ENCODE data around the gene RAB3B.

RAB3B gene

GRCh38 chr1:51955797-51956527, 34.5 kb downstream of the RAB3B start:
- Mint-ChIP-seq H3K27me3 (peaks cover 3% of the 10 kb centered on the region), H3K36me3 (no peaks in the 10 kb centered on the region), H3K4me1 (ENCODE audit: low read depth) (no peaks in the 10 kb centered on the region), H3K9me3 (ENCODE audit: low read depth) (no peaks in the 10 kb centered on the region), H3K4me3 (no peak overlapping the region), H3K27ac (no peak overlapping the region)

- no peaks in the 10 kb centered on the region for H3K36me3 Mint-ChIP-seq
- H3K4me3 Mint-ChIP-seq: no peak overlapping the region
- H3K27me3 Mint-ChIP-seq: peaks cover 3% of the 10 kb centered on the region
- H3K4me1 Mint-ChIP-seq (ENCODE audit: low read depth): no peaks in the 10 kb centered on the region
- no peak overlapping the region for H3K27ac Mint-ChIP-seq
- no peaks in the 10 kb centered on the region for H3K9me3 Mint-ChIP-seq (ENCODE audit: low read depth)
These were observed 35.7 kb downstream of the RAB3B start for GRCh38 chr1:51954783-51955182.

- Mint-ChIP-seq H3K4me1 (ENCODE audit: low read depth) (no peaks in the 10 kb centered on the region), H3K4me3 (no peak overlapping the region), H3K27me3 (no peaks in the 10 kb centered on the region), H3K36me3 (no peaks in the 10 kb centered on the region), H3K27ac (no peak overlapping the region), H3K9me3 (ENCODE audit: low read depth) (no peaks in the 10 kb centered on the region)
These were observed 37.4 kb downstream of the RAB3B start for GRCh38 chr1:51953079-51953478.

GRCh38 chr1:51952638-51953037, 37.9 kb downstream of the RAB3B start:
- H3K4me1 Mint-ChIP-seq (ENCODE audit: low read depth): no peaks in the 10 kb centered on the region
- H3K4me3 Mint-ChIP-seq: no peak overlapping the region
- no peaks in the 10 kb centered on the region for H3K27me3 Mint-ChIP-seq
- H3K9me3 Mint-ChIP-seq (ENCODE audit: low read depth): no peaks in the 10 kb centered on the region
- no peaks in the 10 kb centered on the region for H3K36me3 Mint-ChIP-seq
- H3K27ac Mint-ChIP-seq: no peak overlapping the region

- Mint-ChIP-seq H3K4me1 (ENCODE audit: low read depth) (no peaks in the 10 kb centered on the region), H3K27me3 (no peaks in the 10 kb centered on the region), H3K4me3 (no peak overlapping the region), H3K9me3 (ENCODE audit: low read depth) (no peaks in the 10 kb centered on the region), H3K27ac (no peak overlapping the region), H3K36me3 (no peaks in the 10 kb centered on the region)
These were observed 39.8 kb downstream of the RAB3B start for GRCh38 chr1:51950701-51951100.

GRCh38 chr1:51949014-51949702, 41.3 kb downstream of the RAB3B start:
- Mint-ChIP-seq H3K4me1 (ENCODE audit: low read depth) (no peaks in the 10 kb centered on the region), H3K27me3 (no peaks in the 10 kb centered on the region), H3K27ac (no peak overlapping the region), H3K4me3 (no peak overlapping the region), H3K36me3 (no peaks in the 10 kb centered on the region), H3K9me3 (ENCODE audit: low read depth) (no peaks in the 10 kb centered on the region)

- H3K4me1 Mint-ChIP-seq (ENCODE audit: low read depth): no peaks in the 10 kb centered on the region
- no peaks in the 10 kb centered on the region for H3K36me3 Mint-ChIP-seq
- no peak overlapping the region for H3K27ac Mint-ChIP-seq
- H3K4me3 Mint-ChIP-seq: no peak overlapping the region
- no peaks in the 10 kb centered on the region for H3K9me3 Mint-ChIP-seq (ENCODE audit: low read depth)
- no peaks in the 10 kb centered on the region for H3K27me3 Mint-ChIP-seq
These were observed 42.0 kb downstream of the RAB3B start for GRCh38 chr1:51948491-51948915.

GRCh38 chr1:51946300-51946699, 44.2 kb downstream of the RAB3B start:
- H3K27ac Mint-ChIP-seq: no peak overlapping the region
- H3K36me3 Mint-ChIP-seq: peaks cover 1% of the 10 kb centered on the region
- H3K4me3 Mint-ChIP-seq: no peak overlapping the region
- no peaks in the 10 kb centered on the region for H3K4me1 Mint-ChIP-seq (ENCODE audit: low read depth)
- H3K9me3 Mint-ChIP-seq (ENCODE audit: low read depth): peaks cover 10% of the 10 kb centered on the region
- H3K27me3 Mint-ChIP-seq: no peaks in the 10 kb centered on the region

GRCh38 chr1:51945591-51945990, 44.9 kb downstream of the RAB3B start:
- Mint-ChIP-seq H3K4me3 (no peak overlapping the region), H3K4me1 (ENCODE audit: low read depth) (no peaks in the 10 kb centered on the region), H3K27ac (no peak overlapping the region), H3K27me3 (no peaks in the 10 kb centered on the region), H3K9me3 (ENCODE audit: low read depth) (peaks cover 15% of the 10 kb centered on the region), H3K36me3 (peaks cover 4% of the 10 kb centered on the region)

GRCh38 chr1:51942281-51942680, 48.2 kb downstream of the RAB3B start:
- Mint-ChIP-seq H3K36me3 (peaks cover 4% of the 10 kb centered on the region), H3K27me3 (no peaks in the 10 kb centered on the region), H3K9me3 (ENCODE audit: low read depth) (peaks cover 15% of the 10 kb centered on the region), H3K4me3 (no peak overlapping the region), H3K4me1 (ENCODE audit: low read depth) (no peaks in the 10 kb centered on the region), H3K27ac (no peak overlapping the region)

- peaks cover 4% of the 10 kb centered on the region for H3K36me3 Mint-ChIP-seq
- H3K4me1 Mint-ChIP-seq (ENCODE audit: low read depth): no peaks in the 10 kb centered on the region
- H3K27ac Mint-ChIP-seq: no peak overlapping the region
- H3K9me3 Mint-ChIP-seq (ENCODE audit: low read depth): peaks cover 15% of the 10 kb centered on the region
- H3K4me3 Mint-ChIP-seq: no peak overlapping the region
- no peaks in the 10 kb centered on the region for H3K27me3 Mint-ChIP-seq
These were observed 49.0 kb downstream of the RAB3B start for GRCh38 chr1:51941528-51941927.

GRCh38 chr1:51937112-51937511, 53.4 kb downstream of the RAB3B start:
- Mint-ChIP-seq H3K27me3 (no peaks in the 10 kb centered on the region), H3K36me3 (peaks cover 4% of the 10 kb centered on the region), H3K4me1 (ENCODE audit: low read depth) (no peaks in the 10 kb centered on the region), H3K9me3 (ENCODE audit: low read depth) (peaks cover 13% of the 10 kb centered on the region), H3K27ac (no peak overlapping the region), H3K4me3 (no peak overlapping the region)

GRCh38 chr1:51936531-51936930, 54.0 kb downstream of the RAB3B start:
- Mint-ChIP-seq H3K27me3 (no peaks in the 10 kb centered on the region), H3K4me1 (ENCODE audit: low read depth) (no peaks in the 10 kb centered on the region), H3K27ac (no peak overlapping the region), H3K36me3 (peaks cover 4% of the 10 kb centered on the region), H3K9me3 (ENCODE audit: low read depth) (peaks cover 7% of the 10 kb centered on the region), H3K4me3 (no peak overlapping the region)

- Mint-ChIP-seq H3K27ac (no peak overlapping the region), H3K4me3 (no peak overlapping the region), H3K27me3 (peaks cover 4% of the 10 kb centered on the region), H3K36me3 (no peaks in the 10 kb centered on the region), H3K4me1 (ENCODE audit: low read depth) (no peaks in the 10 kb centered on the region), H3K9me3 (ENCODE audit: low read depth) (no peaks in the 10 kb centered on the region)
These were observed 57.2 kb downstream of the RAB3B start for GRCh38 chr1:51933344-51933743.

- no peak overlapping the region for H3K4me3 Mint-ChIP-seq
- H3K27ac Mint-ChIP-seq: no peak overlapping the region
- no peaks in the 10 kb centered on the region for H3K4me1 Mint-ChIP-seq (ENCODE audit: low read depth)
- H3K9me3 Mint-ChIP-seq (ENCODE audit: low read depth): no peaks in the 10 kb centered on the region
- H3K36me3 Mint-ChIP-seq: no peaks in the 10 kb centered on the region
- peaks cover 4% of the 10 kb centered on the region for H3K27me3 Mint-ChIP-seq
These were observed 60.2 kb downstream of the RAB3B start for GRCh38 chr1:51930329-51930728.

GRCh38 chr1:51928896-51929295, 61.6 kb downstream of the RAB3B start:
- H3K4me3 Mint-ChIP-seq: no peak overlapping the region
- H3K36me3 Mint-ChIP-seq: no peaks in the 10 kb centered on the region
- peaks cover 4% of the 10 kb centered on the region for H3K27me3 Mint-ChIP-seq
- no peaks in the 10 kb centered on the region for H3K9me3 Mint-ChIP-seq (ENCODE audit: low read depth)
- H3K4me1 Mint-ChIP-seq (ENCODE audit: low read depth): no peaks in the 10 kb centered on the region
- H3K27ac Mint-ChIP-seq: no peak overlapping the region
